GM21447 (cell line): ENCODE results near the gene SREBF2.
A peak's percentile ranks its signal among the peaks of the same experiment; 100 is the strongest.
"Not testable (repeated sequence)": the region's sequence is repeated elsewhere in the genome, so short reads cannot be mapped to it uniquely, and the experiment has no call there.

Experiments
- ATAC-seq: cut with Tn5 transposase; IDR thresholded peaks from one replicate; pipeline ENCODE4 v1.9.1; 2021; ENCODE audit not compliant: unreplicated experiment

Gene SREBF2

GRCh38 chr22:41940832-41941765, 108.2 kb downstream of the SREBF2 start:
- peak; percentile 36 for ATAC-seq

GRCh38 chr22:41943661-41944209, 110.8 kb downstream of the SREBF2 start:
- ATAC-seq, result no peak

- peak; percentile 63 for ATAC-seq
Observed at GRCh38 chr22:41946629-41947423, 113.9 kb downstream of the SREBF2 start, which contains the start of gene CENPM. Gene CENPM, minus strand, starts transcription at chr22:41947152. Its CDS starts 76 bp downstream, at chr22:41947076.

- ATAC-seq, result no peak
Observed at GRCh38 chr22:41947424-41948080, 114.6 kb downstream of the SREBF2 start.

- no peak for ATAC-seq
Observed at GRCh38 chr22:41948142-41948541, 115.2 kb downstream of the SREBF2 start.

GRCh38 chr22:41948928-41949296, 116.0 kb downstream of the SREBF2 start:
- ATAC-seq, result not testable (repeated sequence)

- ATAC-seq, result no peak
Observed at GRCh38 chr22:41949297-41949965, 116.5 kb downstream of the SREBF2 start.

- ATAC-seq, result no peak
Observed at GRCh38 chr22:41951898-41952474, 119.1 kb downstream of the SREBF2 start, which contains the start of gene SMIM45. Gene SMIM45, plus strand, starts transcription at chr22:41952150.

- ATAC-seq, result no peak
Observed at GRCh38 chr22:41952713-41953112, 119.8 kb downstream of the SREBF2 start.
